B cell (primary cell): ENCODE results near the gene BPIFA1. TPM values are rescaled to one million over a fixed set of nuclear protein-coding genes. Genes with fewer than 3 reads are reported as not detected.

Experiments
- ATAC-seq: fragments of 200-7000 bp; cut with Tn5 transposase; one replicate; pipeline ENCODE4 v1.10.0; 2021; ENCODE audit warnings: low read depth, mild to moderate bottlenecking, moderate number of reproducible peaks, moderate library complexity
- CTCF ChIA-PET: fragments of 350-600 bp; sonication (Branson Sonifier 250); formaldehyde crosslinking; loops from one replicate; lab custom pipeline; 2021; ENCODE audit warnings: antibody characterized with exemption, inconsistent platforms; lab: Charles Lee
- POLR2A ChIA-PET: fragments of 350-600 bp; sonication (Branson Sonifier 250); formaldehyde crosslinking; loops from one replicate; lab custom pipeline; 2021; ENCODE audit warnings: antibody characterized with exemption; lab: Charles Lee
- DNase-seq: peaks from one replicate; pipeline ENCODE4 v3.0.0; 2013
- H2AFZ ChIP-seq: 2 replicates; pipeline ENCODE4 v1.6.1; 2012; ENCODE audit warnings: mild to moderate bottlenecking, low read depth, low read length; ENCODE audit not compliant: insufficient read depth, poor library complexity, severe bottlenecking
- H3K27ac ChIP-seq, 2 donors: 1 replicate in 1 of 2; 2 replicates in 1 of 2; pipeline ENCODE4 v1.5.1; 2012 to 2013; ENCODE audit warnings: low read length in 2 of 2, mild to moderate bottlenecking in 2 of 2, moderate library complexity in 1 of 2
- H3K27me3 ChIP-seq, 4 experiments: fragments of 200-600 bp in 1 of 4; sonication (generic) in 1 of 4; replicated peaks in 1 of 4; 1 replicate in 2 of 4; 2 replicates in 2 of 4; pipeline versions ENCODE4 v1.6.1 to v1.7.0; 2013 to 2016; ENCODE audit warnings: low read length in 3 of 4, mild to moderate bottlenecking in 2 of 4, mixed read lengths in 1 of 4, moderate library complexity in 1 of 4; ENCODE audit not compliant: insufficient read depth in 4 of 4, control insufficient read depth in 3 of 4; ENCODE audit errors: control extremely low read depth in 1 of 4
- H3K36me3 ChIP-seq, 2 experiments: replicated peaks in 1 of 2; 1 replicate in 1 of 2; 2 replicates in 1 of 2; pipeline versions ENCODE4 v1.6.1 to v1.7.1; 2013; ENCODE audit warnings: low read length in 1 of 2; ENCODE audit not compliant: insufficient read depth in 2 of 2, control insufficient read depth in 1 of 2; ENCODE audit errors: control extremely low read depth in 1 of 2, extremely low read depth in 1 of 2
- H3K4me1 ChIP-seq, 2 donors: fragments of 200-600 bp in 1 of 2; sonication (generic) in 1 of 2; 1 replicate in 1 of 2; 2 replicates in 1 of 2; pipeline versions ENCODE4 v1.5.1 to v1.6.1; 2013 to 2017; ENCODE audit warnings: low read length in 2 of 2; ENCODE audit not compliant: control insufficient read depth in 2 of 2, insufficient read depth in 2 of 2
- H3K4me2 ChIP-seq: replicated peaks from 2 replicates; pipeline ENCODE3; 2012; ENCODE audit warnings: mild to moderate bottlenecking, low read depth, low read length; ENCODE audit not compliant: poor library complexity, severe bottlenecking
- H3K4me3 ChIP-seq, 5 experiments: fragments of 200-600 bp in 1 of 5; sonication (generic) in 1 of 5; 1 replicate in 3 of 5; 2 replicates in 2 of 5; pipeline versions ENCODE4 v1.5.1 to v1.7.0; 2011 to 2016; ENCODE audit warnings: low read length in 4 of 5, mild to moderate bottlenecking in 4 of 5, low read depth in 2 of 5, control low read depth in 1 of 5, moderate library complexity in 1 of 5; ENCODE audit not compliant: insufficient read depth in 1 of 5; ENCODE audit errors: control extremely low read depth in 1 of 5, extremely low read depth in 1 of 5
- H3K79me2 ChIP-seq: fragments of 200-600 bp; sonication (generic); one replicate; pipeline ENCODE4 v1.6.0; 2016; ENCODE audit warnings: low read length; ENCODE audit not compliant: control insufficient read depth, insufficient read depth
- H3K9ac ChIP-seq: fragments of 200-600 bp; sonication (generic); 2 replicates; pipeline ENCODE4 v1.6.1; 2017; ENCODE audit warnings: mild to moderate bottlenecking, low read length, moderate library complexity
- H3K9me3 ChIP-seq, 3 donors: one replicate each; pipeline versions ENCODE4 v1.6.1 to v1.7.1; 2013; ENCODE audit warnings: low read length in 2 of 3; ENCODE audit not compliant: control insufficient read depth in 2 of 3, insufficient read depth in 1 of 3; ENCODE audit errors: control extremely low read depth in 1 of 3
- H4K20me1 ChIP-seq: 2 replicates; pipeline ENCODE4 v1.6.0; 2012; ENCODE audit warnings: mild to moderate bottlenecking, low read length; ENCODE audit not compliant: insufficient read depth, control insufficient read depth, poor library complexity, severe bottlenecking
- H3K27ac Mint-ChIP-seq: one replicate; pipeline ENCODE4 v1.8.0; 2021; ENCODE audit warnings: mixed read lengths
- H3K27me3 Mint-ChIP-seq: one replicate; pipeline ENCODE4 v1.8.0; 2021; ENCODE audit warnings: mixed read lengths
- H3K4me1 Mint-ChIP-seq: one replicate; pipeline ENCODE4 v1.8.0; 2021; ENCODE audit warnings: mixed read lengths
- H3K4me3 Mint-ChIP-seq: one replicate; pipeline ENCODE4 v1.8.0; 2021; ENCODE audit warnings: mixed read lengths
- H3K9me3 Mint-ChIP-seq: one replicate; pipeline ENCODE4 v1.8.0; 2022; ENCODE audit warnings: mixed read lengths; ENCODE audit not compliant: insufficient read depth
- EZH2 ChIP-seq: IDR thresholded peaks from 2 replicates; pipeline ENCODE4 v1.6.1; 2012; ENCODE audit warnings: borderline replicate concordance, low read depth, mild to moderate bottlenecking, moderate library complexity, low read length; ENCODE audit not compliant: insufficient read depth, poor library complexity, severe bottlenecking
- WGBS: methylation state at CpG from one replicate; pipeline ENCODE4 v1.1.5; 2013; ENCODE audit warnings: missing lambda C conversion rate; ENCODE audit not compliant: insufficient coverage; 5-methylcytosine and 5-hydroxymethylcytosine counted together
- intact Hi-C: fragments of 100-400 bp; cut with micrococcal nuclease; formaldehyde crosslinking; loops from one replicate; pipeline ENCODE4 v1.10.0; 2022
- polyA plus RNA-seq: library from polyadenylated mRNA; depleted of rRNA; stranded (reverse); fragments of >200 nt; gene quantifications from 2 replicates; pipeline ENCODE4 v1.2.3, GENCODE V29; 2012
- total RNA-seq, 2 donors: library from RNA; stranded (reverse); fragments of 120-200 nt in 1 of 2; gene quantifications; 1 replicate in 1 of 2; 2 replicates in 1 of 2; pipeline versions ENCODE4 v1.2.3 to v1.2.4, GENCODE V29; 2013 to 2022
- TF ChIP-seq, protein P1 (sequence below): fragments of 200-600 bp; IDR thresholded peaks from one replicate; pipeline ENCODE4 v1.8.0; 2022; ENCODE audit warnings: antibody characterized with exemption, mild to moderate bottlenecking

Gene BPIFA1
- total and polyA plus RNA-seq, 2 donors (not counting 1 experiment from before 2014, with no cell fraction given) = not detected

DNA sequence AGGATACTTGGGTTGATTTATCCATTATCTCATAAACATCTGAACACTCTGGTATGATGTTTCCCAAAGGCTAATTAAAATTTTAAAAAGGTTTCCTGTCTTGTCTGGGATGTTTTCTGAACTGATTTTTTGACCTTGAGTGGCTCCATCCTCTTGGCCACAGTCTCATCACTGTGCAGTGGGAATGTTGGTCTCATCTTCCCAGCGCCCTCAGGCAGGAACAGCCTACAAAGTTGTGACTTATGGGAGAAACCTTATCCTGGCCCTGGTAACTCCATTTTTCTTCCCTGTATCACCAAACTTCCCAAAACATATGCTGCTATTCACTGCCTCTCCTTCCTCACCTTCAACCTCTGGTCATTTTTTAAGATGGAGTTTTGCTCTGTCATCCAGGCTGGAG, 25.4 kb upstream of the BPIFA1 start:
- no peaks in the 10 kb centered on the region for H3K4me1 Mint-ChIP-seq
- ATAC-seq = no peak
- Histone ChIP-seq H3K9ac (no peak overlapping the region), H4K20me1 (no peaks in the 10 kb centered on the region), H3K27me3 (peaks cover 0 to 8% (median 0%) of the 10 kb centered on the region in 4 experiments), H3K4me3 (no peak overlapping the region), H3K36me3 (no peaks in the 10 kb centered on the region), H3K9me3 (peaks cover 0 to 5% (median 0%) of the 10 kb centered on the region in 3 donors), H3K79me2 (no peaks in the 10 kb centered on the region), H3K4me1 (no peaks in the 10 kb centered on the region), H3K27ac (no peak overlapping the region), H2AFZ (no peak overlapping the region), H3K4me2 (no peak overlapping the region)
- H3K27me3 Mint-ChIP-seq = peaks cover 51% of the 10 kb centered on the region
- 0% methylated on average over 1 of the region's 1 CpG for WGBS
- intact Hi-C loops = loop anchor here (10.0 kb wide), 1 partner anchor 416 kb away; no protein-coding TSS in a partner anchor
- ChIA-PET POLR2A (no interaction called here), CTCF (interaction anchor here (1.3 kb wide), 1 partner anchor 308 kb away, joined by 4 read pairs; no protein-coding TSS in a partner anchor)
- no peaks in the 10 kb centered on the region for H3K9me3 Mint-ChIP-seq
- DNase-seq = no peak
- TF ChIP-seq, protein P1, sequence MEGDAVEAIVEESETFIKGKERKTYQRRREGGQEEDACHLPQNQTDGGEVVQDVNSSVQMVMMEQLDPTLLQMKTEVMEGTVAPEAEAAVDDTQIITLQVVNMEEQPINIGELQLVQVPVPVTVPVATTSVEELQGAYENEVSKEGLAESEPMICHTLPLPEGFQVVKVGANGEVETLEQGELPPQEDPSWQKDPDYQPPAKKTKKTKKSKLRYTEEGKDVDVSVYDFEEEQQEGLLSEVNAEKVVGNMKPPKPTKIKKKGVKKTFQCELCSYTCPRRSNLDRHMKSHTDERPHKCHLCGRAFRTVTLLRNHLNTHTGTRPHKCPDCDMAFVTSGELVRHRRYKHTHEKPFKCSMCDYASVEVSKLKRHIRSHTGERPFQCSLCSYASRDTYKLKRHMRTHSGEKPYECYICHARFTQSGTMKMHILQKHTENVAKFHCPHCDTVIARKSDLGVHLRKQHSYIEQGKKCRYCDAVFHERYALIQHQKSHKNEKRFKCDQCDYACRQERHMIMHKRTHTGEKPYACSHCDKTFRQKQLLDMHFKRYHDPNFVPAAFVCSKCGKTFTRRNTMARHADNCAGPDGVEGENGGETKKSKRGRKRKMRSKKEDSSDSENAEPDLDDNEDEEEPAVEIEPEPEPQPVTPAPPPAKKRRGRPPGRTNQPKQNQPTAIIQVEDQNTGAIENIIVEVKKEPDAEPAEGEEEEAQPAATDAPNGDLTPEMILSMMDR = no peak
- TF ChIP-seq EZH2 = no peak
- H3K4me3 Mint-ChIP-seq = no peak overlapping the region
- H3K27ac Mint-ChIP-seq = no peak overlapping the region

DNA sequence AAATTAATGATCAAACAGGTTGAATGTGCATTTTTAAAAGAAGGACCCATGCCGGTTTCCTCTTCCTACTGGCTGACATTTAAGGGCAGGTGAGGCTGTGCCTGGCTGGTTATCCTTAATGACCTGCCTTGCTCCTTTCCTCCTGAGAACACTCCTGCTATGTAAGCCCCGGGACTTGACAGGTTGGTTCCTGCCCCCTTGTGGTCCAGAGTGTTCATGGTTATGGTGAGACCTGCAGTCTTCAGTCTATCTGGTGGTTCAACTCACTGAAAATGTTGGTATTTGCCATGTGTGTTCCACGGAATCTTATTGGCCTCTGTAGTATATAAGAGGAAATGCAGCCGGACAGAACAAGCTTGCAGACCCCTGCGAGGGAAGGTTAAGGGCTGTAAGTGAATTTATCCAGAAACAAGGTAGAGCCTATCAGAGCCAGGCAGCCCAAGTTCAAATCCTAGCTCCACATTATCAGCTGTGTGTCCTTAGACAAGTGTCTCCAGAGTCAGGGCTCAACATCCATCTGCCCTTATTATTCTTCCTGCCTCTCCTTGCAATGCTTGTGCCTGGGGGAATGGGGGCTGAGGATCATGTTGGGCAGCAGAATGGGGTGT, 23.9 kb upstream of the BPIFA1 start:
- ChIA-PET POLR2A (no interaction called here), CTCF (interaction anchor here (1.9 kb wide), 1 partner anchor 310 kb away, joined by 6 read pairs; no protein-coding TSS in a partner anchor)
- Mint-ChIP-seq H3K4me1 (no peaks in the 10 kb centered on the region), H3K27me3 (peaks cover 58% of the 10 kb centered on the region), H3K27ac (no peak overlapping the region), H3K4me3 (no peak overlapping the region), H3K9me3 (no peaks in the 10 kb centered on the region)
- H3K27me3 ChIP-seq = peaks cover 0 to 6% (median 0%) of the 10 kb centered on the region in 4 experiments
- TF ChIP-seq, protein P1 = peak; percentile 33
- TF ChIP-seq EZH2 = no peak
- no peak overlapping the region for H3K9ac ChIP-seq
- no peak overlapping the region for H3K4me3 ChIP-seq
- no peaks in the 10 kb centered on the region for H3K79me2 ChIP-seq
- peak; percentile 33 for DNase-seq
- 25% methylated on average over 5 of the region's 5 CpGs for WGBS
- no peak overlapping the region for H2AFZ ChIP-seq
- H3K9me3 ChIP-seq = peaks cover 0 to 5% (median 0%) of the 10 kb centered on the region in 3 donors
- no peak overlapping the region for H3K27ac ChIP-seq
- no peaks in the 10 kb centered on the region for H4K20me1 ChIP-seq
- no peaks in the 10 kb centered on the region for H3K36me3 ChIP-seq
- H3K4me1 ChIP-seq = no peaks in the 10 kb centered on the region
- no peak for ATAC-seq
- H3K4me2 ChIP-seq = no peak overlapping the region
- intact Hi-C loops = loop anchor here (10.0 kb wide), 1 partner anchor 417 kb away; no protein-coding TSS in a partner anchor
